ENCODE measurements around the gene SNX27. TPM values are rescaled to one million over a fixed set of nuclear protein-coding genes. Genes with fewer than 3 reads are reported as not detected.
"Not testable (repeated sequence)": the region's sequence is repeated elsewhere in the genome, so short reads cannot be mapped to it uniquely, and the experiment has no call there.

The SNX27 gene
- total RNA-seq, 1 experiment from 2014 or later, result 28.5 TPM

DNA sequence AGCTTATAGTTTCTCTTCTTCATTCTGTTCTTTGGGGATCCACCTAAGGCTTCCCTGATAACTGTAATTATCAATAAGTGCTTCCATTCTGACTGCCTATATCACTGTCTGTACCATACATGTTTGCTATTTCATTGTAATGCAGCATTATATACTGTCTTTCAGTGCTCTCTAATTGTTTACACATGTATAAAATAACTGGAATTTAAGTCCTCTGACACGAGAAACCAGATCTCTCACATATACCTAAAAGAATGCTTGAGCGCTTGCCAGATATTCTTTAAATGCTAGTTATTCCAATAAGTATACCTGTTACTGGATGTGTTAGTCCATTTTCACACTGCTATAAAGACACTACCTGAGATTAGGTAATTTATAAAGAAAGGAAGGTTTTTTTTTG, 70.1 kb downstream of the SNX27 start:
- peaks cover 12% of the 10 kb centered on the region for H3K36me3 ChIP-seq
- no peak for DNase-seq (ENCODE audit: low read depth in 1 of 2, low spot score in 2 of 2)
- H3K9me3 ChIP-seq (replicated peaks), result no peaks in the 10 kb centered on the region

DNA sequence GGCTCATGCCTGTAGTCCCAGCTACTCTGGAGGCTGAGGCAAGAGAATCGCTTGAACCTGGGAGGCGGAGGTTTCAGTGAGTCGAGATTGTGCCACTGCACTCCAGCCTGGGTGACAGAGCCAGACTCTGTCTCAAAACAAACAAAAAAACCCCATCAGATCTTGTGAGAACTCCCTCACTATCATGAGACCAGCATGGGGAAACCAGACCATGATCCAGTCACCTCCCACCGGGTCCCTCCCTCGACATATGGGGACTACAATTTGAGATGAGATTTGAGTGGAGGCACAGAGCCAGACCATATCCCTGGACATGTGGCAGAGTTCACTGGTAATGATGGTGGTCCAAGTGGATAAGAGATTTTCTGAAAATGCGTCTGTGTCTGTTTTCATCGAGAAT, 71.1 kb downstream of the SNX27 start:
- H3K4me1 ChIP-seq (replicated peaks), result peaks cover 26% of the 10 kb centered on the region
- H3K9me3 ChIP-seq (replicated peaks); H3K4me3 ChIP-seq; H3K27ac ChIP-seq; DNase-seq (ENCODE audit: low read depth in 1 of 2, low spot score in 2 of 2); H3K27me3 ChIP-seq (replicated peaks): not testable (repeated sequence)
- peaks cover 15% of the 10 kb centered on the region for H3K36me3 ChIP-seq

More for the DNA sequence above, 70.1 kb downstream of the SNX27 start:
- Histone ChIP-seq H3K4me3 (no peak overlapping the region), H3K4me1 (replicated peaks) (peaks cover 26% of the 10 kb centered on the region), H3K27me3 (replicated peaks) (no peaks in the 10 kb centered on the region), H3K27ac (peak overlapping the region; percentile 75; the same call in 1 of the 2 replicates)

DNA sequence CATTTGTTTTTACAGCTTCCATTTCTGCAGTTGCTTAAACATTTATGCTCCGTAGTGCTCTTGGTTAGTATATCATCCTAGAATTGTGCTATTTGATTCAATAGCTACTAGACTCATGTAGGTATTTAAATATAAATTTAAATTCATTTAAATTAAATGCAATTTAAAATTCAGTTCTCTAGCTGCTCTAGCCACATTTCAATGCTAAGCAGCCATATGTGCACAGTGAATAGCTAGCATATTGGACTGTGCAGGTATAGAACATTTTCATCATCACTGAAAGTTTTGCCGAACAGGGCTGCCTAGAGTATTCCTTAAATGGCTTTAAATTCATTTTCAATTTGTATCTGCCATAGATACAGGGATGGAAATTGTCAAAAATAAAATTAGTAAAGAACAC, 72.3 kb downstream of the SNX27 start:
- H3K9me3 ChIP-seq (replicated peaks), result no peaks in the 10 kb centered on the region

DNA sequence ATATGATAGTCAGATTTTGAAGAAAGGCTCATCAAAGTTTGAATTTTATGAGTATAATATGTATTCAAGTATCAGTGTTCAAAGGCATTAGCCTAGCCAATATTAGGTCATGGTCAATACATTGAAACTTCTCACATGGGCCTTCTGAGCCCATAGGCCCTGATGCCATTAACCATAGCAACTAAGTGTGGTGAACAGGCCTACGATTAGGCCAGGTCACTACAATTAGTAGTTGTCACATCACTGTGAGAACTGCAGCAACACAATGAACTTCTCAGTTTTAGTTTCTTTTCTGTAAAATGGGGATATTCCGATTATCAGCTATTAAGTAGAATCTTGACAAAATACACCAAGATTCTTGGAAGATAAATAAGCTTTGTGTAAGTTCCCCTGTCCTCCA, 74.7 kb downstream of the SNX27 start:
- no peaks in the 10 kb centered on the region for H3K27me3 ChIP-seq (replicated peaks)
- H3K27ac ChIP-seq, result no peak overlapping the region
- no peak overlapping the region for H3K4me3 ChIP-seq
- peaks cover 5% of the 10 kb centered on the region for H3K4me1 ChIP-seq (replicated peaks)
- no peaks in the 10 kb centered on the region for H3K9me3 ChIP-seq (replicated peaks)
- no peak for DNase-seq (ENCODE audit: low read depth in 1 of 2, low spot score in 2 of 2)
- H3K36me3 ChIP-seq, result peaks cover 15% of the 10 kb centered on the region

More for the DNA sequence above, 72.3 kb downstream of the SNX27 start:
- H3K27ac ChIP-seq, result no peak overlapping the region
- H3K27me3 ChIP-seq (replicated peaks), result no peaks in the 10 kb centered on the region
- H3K36me3 ChIP-seq, result peaks cover 15% of the 10 kb centered on the region
- DNase-seq (ENCODE audit: low read depth in 1 of 2, low spot score in 2 of 2), result no peak
- no peak overlapping the region for H3K4me3 ChIP-seq
- peaks cover 26% of the 10 kb centered on the region for H3K4me1 ChIP-seq (replicated peaks)

DNA sequence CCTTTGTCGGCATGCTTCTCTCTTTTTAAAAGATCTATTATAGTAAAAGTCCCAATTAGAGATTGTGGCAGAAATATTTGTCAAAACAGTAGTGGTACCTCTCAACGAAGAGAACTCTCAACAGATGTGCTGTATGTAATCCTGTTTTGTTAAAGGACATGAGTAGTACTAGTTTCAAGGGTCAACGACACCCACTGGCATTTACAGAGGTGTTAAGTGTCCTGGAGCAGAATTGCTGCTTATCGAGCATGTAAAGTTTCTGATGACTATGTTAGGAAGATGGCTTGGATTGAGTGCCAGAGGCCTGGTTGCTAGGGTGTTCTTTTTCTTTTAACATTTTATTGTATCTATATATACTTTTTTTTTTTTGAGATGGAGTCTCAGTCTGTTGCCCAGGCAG, 77.6 kb downstream of the SNX27 start:
- Histone ChIP-seq H3K27ac (no peak overlapping the region), H3K36me3 (peaks cover 32% of the 10 kb centered on the region), H3K9me3 (replicated peaks) (no peaks in the 10 kb centered on the region), H3K4me3 (no peak overlapping the region), H3K4me1 (replicated peaks) (no peaks in the 10 kb centered on the region), H3K27me3 (replicated peaks) (no peaks in the 10 kb centered on the region)
- no peak for DNase-seq (ENCODE audit: low read depth in 1 of 2, low spot score in 2 of 2)

DNA sequence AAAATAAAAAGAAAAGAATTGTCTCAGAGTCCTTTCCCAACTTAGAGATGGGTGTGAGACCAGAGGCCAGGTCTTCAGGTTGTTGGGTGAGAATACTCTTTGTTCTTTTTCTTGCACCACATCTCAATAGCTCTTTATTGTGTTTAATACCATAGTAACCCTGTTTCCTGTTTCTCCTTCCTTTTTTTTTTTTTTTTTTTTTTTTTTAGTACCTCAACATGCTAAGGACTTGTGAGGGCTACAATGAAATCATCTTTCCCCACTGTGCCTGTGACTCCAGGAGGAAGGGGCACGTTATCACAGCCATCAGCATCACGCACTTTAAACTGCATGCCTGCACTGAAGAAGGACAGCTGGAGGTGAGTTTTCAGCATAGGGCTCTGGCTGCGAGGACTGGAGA, 80.4 kb downstream of the SNX27 start:
- Histone ChIP-seq H3K36me3 (peaks cover 27% of the 10 kb centered on the region), H3K4me1 (replicated peaks) (no peaks in the 10 kb centered on the region), H3K27me3 (replicated peaks) (no peaks in the 10 kb centered on the region), H3K9me3 (replicated peaks) (no peaks in the 10 kb centered on the region), H3K27ac (no peak overlapping the region), H3K4me3 (no peak overlapping the region)
- no peak for DNase-seq (ENCODE audit: low read depth in 1 of 2, low spot score in 2 of 2)

DNA sequence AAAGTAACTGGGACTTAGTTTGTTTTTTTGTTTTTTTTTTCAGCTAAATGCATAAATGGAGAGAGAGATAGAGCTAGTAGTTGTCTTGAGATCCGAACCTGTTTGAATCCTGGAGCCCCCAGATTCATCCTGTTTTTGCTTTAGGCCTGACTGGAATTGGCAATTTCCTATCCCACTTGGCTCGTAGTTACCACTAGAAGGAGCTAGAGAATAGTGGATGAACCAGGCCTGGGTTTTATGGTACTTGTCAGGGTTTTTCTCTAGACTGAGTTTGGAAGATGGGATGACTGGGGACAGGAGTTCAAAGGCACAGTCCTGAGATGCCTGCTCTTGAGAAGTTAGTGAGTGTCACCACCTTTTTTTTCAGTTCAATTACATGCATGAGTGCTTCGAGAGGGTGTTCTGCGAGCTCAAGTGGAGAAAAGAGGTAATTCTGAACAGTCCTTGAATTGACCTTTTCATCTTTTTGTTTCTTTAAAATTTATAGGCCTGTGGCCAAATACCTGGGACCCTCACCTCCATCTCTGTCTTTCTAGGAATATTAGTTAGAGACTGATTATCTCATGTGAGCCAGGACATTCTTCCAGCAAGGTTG, 81.3 kb downstream of the SNX27 start:
- DNase-seq (ENCODE audit: low read depth in 1 of 2, low spot score in 2 of 2), result no peak
- H3K27ac ChIP-seq, result no peak overlapping the region
- no peaks in the 10 kb centered on the region for H3K4me1 ChIP-seq (replicated peaks)

DNA sequence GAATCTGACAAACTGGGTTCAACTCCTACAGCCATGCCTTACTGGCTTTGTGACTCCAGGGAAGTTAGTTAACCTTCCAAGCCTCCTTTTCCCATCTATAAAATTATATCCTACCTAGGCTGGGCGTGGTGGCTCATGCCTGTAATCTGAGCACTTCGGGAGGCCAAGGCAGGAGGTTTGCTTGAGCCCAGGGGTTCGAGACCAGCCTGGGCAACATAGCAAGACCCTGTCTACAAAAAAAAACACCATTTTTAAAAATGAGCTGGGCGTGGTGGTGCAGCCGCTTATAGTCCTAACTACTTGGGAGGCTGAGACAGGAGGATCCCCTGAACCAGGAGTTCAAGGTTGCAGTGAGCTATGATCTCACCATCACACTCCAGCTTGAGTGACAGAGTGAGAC, 89.7 kb downstream of the SNX27 start:
- Histone ChIP-seq H3K4me1 (replicated peaks) (no peaks in the 10 kb centered on the region), H3K36me3 (peaks cover 15% of the 10 kb centered on the region), H3K27ac (no peak overlapping the region), H3K9me3 (replicated peaks) (no peaks in the 10 kb centered on the region), H3K4me3 (no peak overlapping the region), H3K27me3 (replicated peaks) (no peaks in the 10 kb centered on the region)
- no peak for DNase-seq (ENCODE audit: low read depth in 1 of 2, low spot score in 2 of 2)

More for the DNA sequence above, 81.3 kb downstream of the SNX27 start:
- H3K27me3 ChIP-seq (replicated peaks), result no peaks in the 10 kb centered on the region
- no peak overlapping the region for H3K4me3 ChIP-seq
- no peaks in the 10 kb centered on the region for H3K9me3 ChIP-seq (replicated peaks)
- H3K36me3 ChIP-seq, result peaks cover 32% of the 10 kb centered on the region

DNA sequence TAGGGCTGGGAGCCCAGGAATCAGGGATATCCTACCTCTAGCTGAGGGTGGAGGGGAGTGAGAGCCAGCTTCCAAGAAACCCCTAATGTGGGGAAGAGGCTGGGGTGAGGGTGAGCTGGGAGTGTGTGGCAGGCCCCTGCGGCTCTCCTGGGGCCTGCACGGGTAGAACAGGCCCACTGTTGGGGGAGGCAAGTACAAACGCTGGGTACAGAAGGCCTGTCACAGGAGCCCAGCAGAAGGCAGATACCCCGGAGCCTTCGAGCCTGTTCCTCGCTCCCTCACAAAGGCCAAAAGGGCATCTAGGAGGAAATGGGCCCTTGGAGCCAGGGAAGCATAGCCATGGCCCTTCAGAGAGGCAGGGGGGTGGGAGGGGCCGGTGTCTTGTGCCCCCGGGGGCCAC, 91.1 kb downstream of the SNX27 start:
- H3K27ac ChIP-seq, result no peak overlapping the region
- no peaks in the 10 kb centered on the region for H3K4me1 ChIP-seq (replicated peaks)
- no peak overlapping the region for H3K4me3 ChIP-seq
- no peaks in the 10 kb centered on the region for H3K27me3 ChIP-seq (replicated peaks)
- DNase-seq (ENCODE audit: low read depth in 1 of 2, low spot score in 2 of 2), result no peak
- peaks cover 10% of the 10 kb centered on the region for H3K36me3 ChIP-seq
- H3K9me3 ChIP-seq (replicated peaks), result no peaks in the 10 kb centered on the region

DNA sequence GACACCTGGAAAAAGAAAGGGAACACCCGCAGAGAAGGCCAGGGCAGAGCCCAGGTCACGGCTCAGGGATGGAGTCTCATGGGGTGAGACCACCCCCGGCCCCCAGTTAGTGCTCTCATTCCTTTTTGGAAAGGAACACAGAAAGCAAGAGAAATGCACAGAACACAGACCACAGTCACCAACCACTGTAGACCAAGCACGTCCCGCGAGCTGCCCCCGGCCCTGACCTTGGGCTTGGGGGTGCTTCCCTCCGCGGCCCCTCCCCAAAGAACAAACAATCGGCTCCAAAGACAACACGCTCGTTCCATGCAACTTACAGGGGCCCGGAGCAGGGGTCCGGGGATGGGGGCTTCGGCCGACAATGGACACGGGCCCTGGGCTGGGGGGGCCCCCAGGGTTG, 92.0 kb downstream of the SNX27 start:
- H3K4me1 ChIP-seq (replicated peaks), result no peaks in the 10 kb centered on the region
- no peak overlapping the region for H3K4me3 ChIP-seq
- DNase-seq (ENCODE audit: low read depth in 1 of 2, low spot score in 2 of 2), result no peak
- H3K36me3 ChIP-seq, result peaks cover 3% of the 10 kb centered on the region; the same call in 1 of the 2 replicates
- no peaks in the 10 kb centered on the region for H3K27me3 ChIP-seq (replicated peaks)
- H3K27ac ChIP-seq, result no peak overlapping the region
- no peaks in the 10 kb centered on the region for H3K9me3 ChIP-seq (replicated peaks)

DNA sequence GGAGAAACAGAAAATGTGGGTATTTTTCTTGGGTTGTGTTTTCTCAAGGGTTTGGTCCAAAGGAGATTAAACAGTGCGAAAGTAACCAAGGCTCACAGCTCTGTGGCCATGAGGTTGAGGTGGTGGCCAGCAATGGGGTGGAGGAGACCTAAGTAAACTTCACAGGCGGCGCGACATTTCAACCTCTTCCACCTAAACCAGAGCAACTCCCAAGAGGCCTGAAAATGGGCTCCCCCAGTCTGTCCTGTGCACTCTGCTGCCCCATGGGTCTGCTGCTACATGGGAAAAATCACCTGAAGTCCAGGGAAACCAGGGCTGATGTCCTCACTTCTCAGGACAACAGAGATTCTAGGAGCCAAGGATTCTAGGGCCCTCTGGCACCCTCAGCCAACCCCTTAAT, 92.4 kb downstream of the SNX27 start:
- no peak for DNase-seq (ENCODE audit: low read depth in 1 of 2, low spot score in 2 of 2)
- Histone ChIP-seq H3K4me1 (replicated peaks) (no peaks in the 10 kb centered on the region), H3K36me3 (peaks cover 3% of the 10 kb centered on the region; the same call in 1 of the 2 replicates), H3K4me3 (no peak overlapping the region), H3K27ac (no peak overlapping the region), H3K27me3 (replicated peaks) (no peaks in the 10 kb centered on the region), H3K9me3 (replicated peaks) (no peaks in the 10 kb centered on the region)

DNA sequence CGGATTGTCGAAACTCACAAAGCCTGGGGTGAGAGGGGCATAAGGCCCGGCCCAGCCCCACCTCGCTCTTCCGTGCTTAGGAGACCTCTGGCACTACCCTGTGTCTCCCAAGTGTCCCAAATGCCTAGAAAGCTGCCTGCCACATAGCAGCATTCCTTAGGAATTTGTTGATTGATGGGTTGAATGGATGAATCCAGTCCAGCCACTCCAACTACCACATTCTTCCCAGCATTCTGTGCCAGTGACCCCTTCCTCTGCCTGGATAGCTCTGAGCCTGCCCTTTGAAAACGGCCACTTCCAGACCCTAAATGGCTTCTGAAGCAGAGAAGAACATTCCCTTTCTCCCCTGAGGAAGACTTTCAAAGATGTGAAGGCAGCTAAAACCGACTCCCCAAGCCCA, 93.3 kb downstream of the SNX27 start:
- H3K9me3 ChIP-seq (replicated peaks), result no peaks in the 10 kb centered on the region
- DNase-seq (ENCODE audit: low read depth in 1 of 2, low spot score in 2 of 2), result no peak
- H3K4me1 ChIP-seq (replicated peaks), result no peaks in the 10 kb centered on the region
- no peak overlapping the region for H3K27ac ChIP-seq
- H3K4me3 ChIP-seq, result no peak overlapping the region
- H3K27me3 ChIP-seq (replicated peaks), result no peaks in the 10 kb centered on the region
- peaks cover 3% of the 10 kb centered on the region; the same call in 1 of the 2 replicates for H3K36me3 ChIP-seq

DNA sequence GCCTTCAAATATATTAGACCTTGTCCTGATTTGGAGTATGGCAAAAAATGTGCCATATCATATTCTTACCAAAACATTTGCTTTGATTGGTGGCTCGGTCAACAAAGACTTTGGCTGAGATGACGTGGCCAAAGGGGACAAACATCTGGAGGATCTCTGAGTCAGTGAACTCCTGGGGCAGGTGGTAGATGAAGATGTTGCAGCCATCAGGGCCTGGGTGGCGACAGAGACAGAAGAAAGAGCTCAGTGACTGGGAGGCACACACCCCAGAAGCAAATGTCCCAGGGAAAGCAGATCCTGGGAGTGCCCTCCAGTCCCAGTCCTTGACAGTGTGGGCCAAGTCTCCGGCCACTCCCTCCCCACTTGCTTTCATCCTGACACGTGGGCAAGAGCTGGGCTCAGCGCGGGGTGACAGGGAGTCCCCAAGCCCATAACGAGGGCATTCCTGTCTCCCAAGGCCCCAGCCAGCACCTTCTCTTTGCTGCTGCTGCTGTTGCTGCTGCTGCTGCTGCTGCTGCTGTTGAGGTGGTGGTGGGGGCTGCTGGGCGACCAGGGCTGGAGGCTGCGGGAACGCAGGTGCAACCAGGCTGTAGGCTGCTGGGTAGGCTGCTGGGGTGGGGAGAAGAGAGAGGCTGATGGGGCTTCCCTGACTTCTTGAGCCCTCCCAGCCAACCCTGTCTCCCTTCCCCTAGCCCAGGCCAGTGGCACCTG, 94.1 kb downstream of the SNX27 start:
- no peaks in the 10 kb centered on the region for H3K27me3 ChIP-seq (replicated peaks)
- H3K27ac ChIP-seq, result no peak overlapping the region
- DNase-seq (ENCODE audit: low read depth in 1 of 2, low spot score in 2 of 2), result no peak
- no peaks in the 10 kb centered on the region for H3K4me1 ChIP-seq (replicated peaks)
- H3K4me3 ChIP-seq, result no peak overlapping the region
- H3K36me3 ChIP-seq, result no peaks in the 10 kb centered on the region
- H3K9me3 ChIP-seq (replicated peaks), result no peaks in the 10 kb centered on the region

DNA sequence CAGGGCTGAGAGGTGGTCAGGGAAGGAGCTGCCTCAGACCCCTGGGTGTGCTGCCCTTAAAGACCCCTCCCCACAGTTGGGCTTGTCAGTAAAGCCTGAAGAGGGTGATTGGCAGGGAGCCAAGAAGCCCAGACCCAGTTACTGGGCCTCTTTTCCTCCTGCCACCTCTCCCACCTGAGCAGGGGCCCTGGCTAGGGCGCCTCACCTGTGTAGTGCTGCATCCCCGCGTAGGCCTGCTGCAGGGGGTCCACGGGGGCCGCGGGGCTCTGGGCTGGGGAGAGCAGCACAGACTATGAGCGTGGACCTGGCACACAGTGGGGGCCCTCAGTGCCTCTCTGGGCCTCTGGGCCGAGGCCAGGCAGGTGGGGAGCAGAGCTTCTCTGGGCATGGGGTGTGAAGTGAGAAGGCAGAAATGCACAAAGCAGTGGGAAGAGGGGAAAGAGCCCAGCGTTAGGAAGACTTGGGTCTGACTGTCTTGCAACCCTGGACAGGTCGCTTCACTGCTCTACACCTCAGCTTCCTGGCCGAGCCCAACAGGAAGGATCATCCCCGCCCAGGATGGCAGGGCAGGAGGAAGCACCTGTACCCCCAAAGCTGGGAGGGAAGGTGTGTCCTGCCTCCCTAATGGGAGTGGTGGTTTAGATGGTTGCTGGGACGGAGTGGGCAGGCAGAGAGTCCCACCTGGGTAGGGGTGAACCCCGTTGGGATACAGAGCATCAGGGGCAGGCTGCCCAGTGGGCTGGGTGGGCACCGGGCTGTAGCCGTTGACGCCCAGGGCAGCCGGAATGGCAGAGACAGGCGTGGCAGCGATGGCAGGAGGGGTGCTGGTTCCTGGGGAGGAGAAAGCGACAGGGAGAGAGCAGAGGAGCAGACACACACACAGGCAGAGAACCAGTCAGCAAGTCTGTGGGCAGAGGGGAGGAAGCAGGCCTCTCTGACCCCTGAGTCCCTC, 94.9 kb downstream of the SNX27 start:
- Histone ChIP-seq H3K4me1 (replicated peaks) (no peaks in the 10 kb centered on the region), H3K27me3 (replicated peaks) (no peaks in the 10 kb centered on the region), H3K36me3 (no peaks in the 10 kb centered on the region), H3K27ac (no peak overlapping the region), H3K4me3 (no peak overlapping the region), H3K9me3 (replicated peaks) (no peaks in the 10 kb centered on the region)
- DNase-seq (ENCODE audit: low read depth in 1 of 2, low spot score in 2 of 2), result no peak

Measured in SJSA1 (cell line).